H1 (cell line): Measurements from ENCODE around the gene PLBD2.

ENCODE experiments used
- BACH1 ChIP-seq: IDR thresholded peaks from 2 replicates; pipeline ENCODE4 v1.6.1; 2012; ENCODE audit warnings: low read length, improper control_type of control experiment
- CBX5 ChIP-seq: fragments of 300-800, 300-1000 bp; sonication (generic); IDR thresholded peaks from 2 replicates; pipeline ENCODE4 v1.7.1; 2016; ENCODE audit warnings: antibody characterized with exemption, low read length, low read depth
- EP300 ChIP-seq, 2 experiments: IDR thresholded peaks; 1 replicate in 1 of 2; 2 replicates in 1 of 2; pipeline ENCODE4 v1.6.1; 2011 to 2012; ENCODE audit warnings: low read depth in 2 of 2, low read length in 2 of 2, mild to moderate bottlenecking in 2 of 2, borderline replicate concordance in 1 of 2, inconsistent platforms in 1 of 2, moderate library complexity in 1 of 2
- EZH2 ChIP-seq: fragments of 200-600 bp; sonication (generic); IDR thresholded peaks from 2 replicates; pipeline ENCODE4 v1.7.1; 2012; ENCODE audit warnings: low read depth, mild to moderate bottlenecking, moderate library complexity, low read length, inconsistent platforms; ENCODE audit not compliant: severe bottlenecking
- HDAC6 ChIP-seq: IDR thresholded peaks from one replicate; pipeline ENCODE4 v1.7.1; 2012; ENCODE audit warnings: low read depth, mild to moderate bottlenecking, inconsistent platforms, low read length, moderate library complexity
- POLR2AphosphoS5 ChIP-seq: IDR thresholded peaks from 2 replicates; pipeline ENCODE4 v1.6.1; 2011; ENCODE audit warnings: low read depth, low read length
- TCF12 ChIP-seq: IDR thresholded peaks from 2 replicates; pipeline ENCODE4 v1.6.1; 2011; ENCODE audit warnings: low read depth, mild to moderate bottlenecking, low read length
- TF ChIP-seq, protein P1 (sequence below), 3 experiments: IDR thresholded peaks; 1 replicate in 2 of 3; 2 replicates in 1 of 3; pipeline versions ENCODE4 v1.5.1 to v1.6.1; 2011; ENCODE audit warnings: low read length in 3 of 3, mild to moderate bottlenecking in 3 of 3, inconsistent platforms in 2 of 3, low read depth in 1 of 3, moderate library complexity in 1 of 3; ENCODE audit not compliant: insufficient read depth in 1 of 3; ENCODE audit errors: control extremely low read depth in 1 of 3

DNA sequence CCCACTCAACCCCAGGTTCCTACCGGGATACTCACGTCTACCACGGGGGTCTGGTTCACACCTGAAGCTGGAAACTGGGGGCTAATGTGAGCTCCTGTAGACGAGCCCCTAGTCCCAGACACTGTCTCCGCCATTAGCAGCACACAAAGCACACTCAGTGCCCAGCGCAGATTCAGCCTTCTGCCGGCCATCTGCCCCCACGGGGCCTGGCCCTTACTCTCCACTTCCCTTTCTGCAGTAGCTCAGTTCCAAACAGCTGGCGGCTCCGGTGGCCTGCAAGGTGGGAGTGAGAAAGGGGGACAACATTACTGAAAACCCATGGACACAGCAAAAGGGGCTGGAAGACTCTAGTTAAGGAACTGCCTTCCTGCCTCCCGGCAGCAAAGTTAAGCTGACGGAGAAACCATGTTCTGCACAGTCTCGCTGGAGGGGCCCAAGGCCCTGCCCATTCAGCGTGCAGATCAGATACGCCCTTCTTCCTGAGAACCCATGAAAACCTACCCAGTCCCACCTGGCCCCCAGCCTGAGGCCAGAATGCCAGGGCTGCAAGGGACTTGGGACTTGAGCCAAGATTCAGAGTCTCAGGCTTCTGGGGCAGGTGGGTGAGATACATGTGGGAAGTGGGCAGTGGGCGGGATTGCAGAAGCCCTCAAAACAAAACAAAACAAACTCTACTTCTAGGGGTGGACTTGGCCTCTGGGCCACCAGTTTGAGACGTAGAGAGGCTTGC, 25.5 kb upstream of the PLBD2 start:
- TF ChIP-seq EZH2 (no peak), TCF12 (no peak), HDAC6 (no peak), EP300 (IDR thresholded peaks at IDR 0.05; ENCODE audit: borderline replicate concordance in 1 of 2, low read depth in 2 of 2, low read length in 2 of 2) (no peak), POLR2AphosphoS5 (no peak), CBX5 (no peak), BACH1 (no peak)
- TF ChIP-seq, protein P1, sequence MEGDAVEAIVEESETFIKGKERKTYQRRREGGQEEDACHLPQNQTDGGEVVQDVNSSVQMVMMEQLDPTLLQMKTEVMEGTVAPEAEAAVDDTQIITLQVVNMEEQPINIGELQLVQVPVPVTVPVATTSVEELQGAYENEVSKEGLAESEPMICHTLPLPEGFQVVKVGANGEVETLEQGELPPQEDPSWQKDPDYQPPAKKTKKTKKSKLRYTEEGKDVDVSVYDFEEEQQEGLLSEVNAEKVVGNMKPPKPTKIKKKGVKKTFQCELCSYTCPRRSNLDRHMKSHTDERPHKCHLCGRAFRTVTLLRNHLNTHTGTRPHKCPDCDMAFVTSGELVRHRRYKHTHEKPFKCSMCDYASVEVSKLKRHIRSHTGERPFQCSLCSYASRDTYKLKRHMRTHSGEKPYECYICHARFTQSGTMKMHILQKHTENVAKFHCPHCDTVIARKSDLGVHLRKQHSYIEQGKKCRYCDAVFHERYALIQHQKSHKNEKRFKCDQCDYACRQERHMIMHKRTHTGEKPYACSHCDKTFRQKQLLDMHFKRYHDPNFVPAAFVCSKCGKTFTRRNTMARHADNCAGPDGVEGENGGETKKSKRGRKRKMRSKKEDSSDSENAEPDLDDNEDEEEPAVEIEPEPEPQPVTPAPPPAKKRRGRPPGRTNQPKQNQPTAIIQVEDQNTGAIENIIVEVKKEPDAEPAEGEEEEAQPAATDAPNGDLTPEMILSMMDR (IDR thresholded peaks at IDR 0.05; ENCODE audit: control extremely low read depth in 1 of 3, insufficient read depth in 1 of 3, low read depth in 1 of 3, low read length in 3 of 3), result no peak
